Stimulated activated CD8-positive, alpha-beta memory T cell treated with anti-CD3 and anti-CD28 coated beads, Interleukin-15, amount 100 ng/mL, for 4 hours (primary cell): ENCODE data around the gene GTPBP8.

Source experiments
- DNase-seq, 2 donors: peaks; one replicate each; pipeline ENCODE4 v3.0.0-alpha.2; 2020; ENCODE audit warnings: low read depth in 2 of 2

GTPBP8 gene

GRCh38 chr3:112990672-112991602 lies at the start of gene GTPBP8:
TSS of gene GTPBP8 (plus strand) at chr3:112990984. CDS start at chr3:112991000, 16 bp downstream.
- peak; percentile 66 to 78 for DNase-seq

- DNase-seq: no peak
Observed at GRCh38 chr3:112948346-112948838, 42.4 kb upstream of the GTPBP8 start.

- DNase-seq: no peak
Observed at GRCh38 chr3:112956351-112956750, 34.4 kb upstream of the GTPBP8 start.

GRCh38 chr3:112958811-112959560 lies 31.8 kb upstream of the GTPBP8 start:
- no peak for DNase-seq

- no peak for DNase-seq
Observed at GRCh38 chr3:112963683-112964082, 27.1 kb upstream of the GTPBP8 start.

GRCh38 chr3:112965656-112966055 lies 25.1 kb upstream of the GTPBP8 start:
- no peak for DNase-seq

- no peak for DNase-seq
Observed at GRCh38 chr3:112966633-112967032, 24.2 kb upstream of the GTPBP8 start.

GRCh38 chr3:112967425-112967824 lies 23.4 kb upstream of the GTPBP8 start:
- no peak for DNase-seq

- no peak for DNase-seq
Observed at GRCh38 chr3:112967828-112968227, 23.0 kb upstream of the GTPBP8 start.

GRCh38 chr3:112972158-112972557 lies 18.6 kb upstream of the GTPBP8 start:
- no peak for DNase-seq

GRCh38 chr3:112973325-112974177 lies 17.2 kb upstream of the GTPBP8 start:
- peak in 1 of 2 donors; percentile 58 for DNase-seq

- DNase-seq: no peak
Observed at GRCh38 chr3:112974178-112974517, 16.6 kb upstream of the GTPBP8 start.

GRCh38 chr3:112974894-112975293 lies 15.9 kb upstream of the GTPBP8 start, which contains the start of gene CD200R1:
TSS of gene CD200R1 (minus strand) at chr3:112975103. CDS start at chr3:112974857, 246 bp downstream.
- DNase-seq: peak in 1 of 2 donors; percentile 6

GRCh38 chr3:112976001-112976400 lies 14.8 kb upstream of the GTPBP8 start:
- no peak for DNase-seq

- no peak for DNase-seq
Observed at GRCh38 chr3:112976953-112977352, 13.8 kb upstream of the GTPBP8 start.

GRCh38 chr3:112979244-112979832 lies 11.4 kb upstream of the GTPBP8 start:
- DNase-seq: no peak

GRCh38 chr3:112980080-112980479 lies 10.7 kb upstream of the GTPBP8 start:
- DNase-seq: no peak

- no peak for DNase-seq
Observed at GRCh38 chr3:112982710-112983109, 8.1 kb upstream of the GTPBP8 start.

GRCh38 chr3:112984485-112984884 lies 6.3 kb upstream of the GTPBP8 start:
- DNase-seq: no peak

GRCh38 chr3:112987710-112988334 lies 3.0 kb upstream of the GTPBP8 start:
- DNase-seq: no peak

GRCh38 chr3:112995800-112996199 lies 5.0 kb downstream of the GTPBP8 start:
- no peak for DNase-seq
